GM12891 (cell line): ENCODE measurements around the gene NAA10.
A peak's percentile ranks its signal among the peaks of the same experiment; 100 is the strongest.

Source experiments
- DNase-seq: peaks from one replicate; pipeline ENCODE4 v3.0.0; 2011; ENCODE audit warnings: low spot score; ENCODE audit not compliant: insufficient read length
- FAIRE-seq: peaks from 2 replicates; lab custom pipeline; 2011; peaks lifted over from hg19 to GRCh38; lab: Jason Lieb, UNC
- PAX5 ChIP-seq: IDR thresholded peaks from 2 replicates; pipeline ENCODE4 v1.6.1; 2011; ENCODE audit warnings: low read length, moderate library complexity, mild to moderate bottlenecking; ENCODE audit not compliant: insufficient read depth, severe bottlenecking
- POLR2A ChIP-seq: IDR thresholded peaks from 2 replicates; pipeline ENCODE4 v1.6.1; 2011; ENCODE audit warnings: low read depth, low read length, control low read depth
- POLR2AphosphoS5 ChIP-seq: IDR thresholded peaks from 2 replicates; pipeline ENCODE4 v1.6.1; 2011; ENCODE audit warnings: low read depth, low read length, control low read depth
- POU2F2 ChIP-seq: IDR thresholded peaks from 2 replicates; pipeline ENCODE4 v1.6.1; 2011; ENCODE audit warnings: low read depth, mild to moderate bottlenecking, control low read depth, low read length, moderate library complexity
- SPI1 ChIP-seq: IDR thresholded peaks from 2 replicates; pipeline ENCODE4 v1.6.1; 2011; ENCODE audit warnings: low read depth, low read length, control low read depth
- TAF1 ChIP-seq: IDR thresholded peaks from 2 replicates; pipeline ENCODE4 v1.6.1; 2011; ENCODE audit warnings: low read depth, low read length, control low read depth

NAA10 gene

GRCh38 chrX:153958605-153959004 is 23.8 kb upstream of the NAA10 start:
- DNase-seq = no peak
- no peak for FAIRE-seq
- no peak for TF ChIP-seq POU2F2
- TF ChIP-seq POLR2AphosphoS5 = 0 out of 2 replicates have a peak, but pooled peaks have one; percentile 8

- no peak for FAIRE-seq
- no peak for DNase-seq
- TF ChIP-seq POLR2AphosphoS5 (no peak), POU2F2 (no peak), PAX5 (no peak), SPI1 (no peak), POLR2A (no peak), TAF1 (no peak)
Measured at GRCh38 chrX:153957224-153957623, 22.4 kb upstream of the NAA10 start.

- no peak for DNase-seq
- no peak for FAIRE-seq
- TF ChIP-seq TAF1 (no peak), PAX5 (no peak), POLR2AphosphoS5 (no peak; the same call in 1 of the 2 replicates), POLR2A (no peak), POU2F2 (no peak), SPI1 (no peak)
Measured at GRCh38 chrX:153956044-153956907, 21.4 kb upstream of the NAA10 start.

- no peak for TF ChIP-seq TAF1
- TF ChIP-seq PAX5 = no peak
- no peak for TF ChIP-seq POU2F2
- TF ChIP-seq SPI1 = no peak
- TF ChIP-seq POLR2AphosphoS5 = no peak
- TF ChIP-seq POLR2A = no peak
- FAIRE-seq = peak; percentile 80
- no peak for DNase-seq
Measured at GRCh38 chrX:153955228-153955732, 20.4 kb upstream of the NAA10 start.

- FAIRE-seq (no peak), DNase-seq (no peak)
- TF ChIP-seq SPI1 = no peak
- TF ChIP-seq POU2F2 = no peak
- TF ChIP-seq POLR2AphosphoS5 = no peak
- TF ChIP-seq POLR2A = no peak
- no peak for TF ChIP-seq TAF1
- no peak for TF ChIP-seq PAX5
Measured at GRCh38 chrX:153954558-153955227, 19.9 kb upstream of the NAA10 start.

GRCh38 chrX:153953892-153954557 is 19.2 kb upstream of the NAA10 start:
- FAIRE-seq (peak; percentile 54), DNase-seq (no peak)
- no peak for TF ChIP-seq POU2F2
- TF ChIP-seq SPI1 = no peak
- TF ChIP-seq POLR2A = no peak
- TF ChIP-seq PAX5 = no peak
- no peak for TF ChIP-seq TAF1

- peak; percentile 81 for DNase-seq
- TF ChIP-seq POLR2A (peak; percentile 65), TAF1 (no peak), PAX5 (no peak), POLR2AphosphoS5 (peak; percentile 56; the same call in 1 of the 2 replicates), POU2F2 (no peak), SPI1 (no peak)
- FAIRE-seq = peak; percentile 94
Measured at GRCh38 chrX:153953342-153953830, 18.5 kb upstream of the NAA10 start.

GRCh38 chrX:153952373-153953026 is 17.7 kb upstream of the NAA10 start:
- TF ChIP-seq POLR2AphosphoS5 = no peak
- TF ChIP-seq POU2F2 = no peak
- no peak for TF ChIP-seq TAF1
- TF ChIP-seq PAX5 = no peak
- TF ChIP-seq SPI1 = no peak
- no peak for TF ChIP-seq POLR2A
- no peak for DNase-seq
- no peak for FAIRE-seq

GRCh38 chrX:153951683-153952372 is 17.0 kb upstream of the NAA10 start:
- FAIRE-seq = no peak
- no peak for TF ChIP-seq POLR2A
- TF ChIP-seq POU2F2 = no peak
- TF ChIP-seq TAF1 = no peak
- TF ChIP-seq POLR2AphosphoS5 = no peak
- TF ChIP-seq PAX5 = no peak
- no peak for TF ChIP-seq SPI1
- no peak for DNase-seq
